IgD-negative memory B cell (primary cell): Measurements from ENCODE around the gene BMP6. TPM values are rescaled to one million over a fixed set of nuclear protein-coding genes. Genes with fewer than 3 reads are reported as not detected.

ENCODE experiments used
- H3K27ac Mint-ChIP-seq, 3 donors: one replicate each; pipeline ENCODE4 v1.8.0; 2020 to 2022; ENCODE audit warnings: mild to moderate bottlenecking in 3 of 3, mixed read lengths in 3 of 3, moderate library complexity in 1 of 3
- H3K27me3 Mint-ChIP-seq: one replicate; pipeline ENCODE4 v1.8.0; 2021; ENCODE audit warnings: mixed read lengths
- H3K36me3 Mint-ChIP-seq: one replicate; pipeline ENCODE4 v1.8.0; 2020; ENCODE audit warnings: mild to moderate bottlenecking, mixed read lengths
- H3K4me1 Mint-ChIP-seq, 3 donors: one replicate each; pipeline ENCODE4 v1.8.0; 2020 to 2022; ENCODE audit warnings: mixed read lengths in 3 of 3, mild to moderate bottlenecking in 1 of 3
- H3K4me3 Mint-ChIP-seq, 4 donors: one replicate each; pipeline ENCODE4 v1.8.0; 2020 to 2022; ENCODE audit warnings: mild to moderate bottlenecking in 4 of 4, mixed read lengths in 4 of 4, moderate library complexity in 3 of 4
- H3K9me3 Mint-ChIP-seq, 3 donors: one replicate each; pipeline ENCODE4 v1.8.0; 2020 to 2021; ENCODE audit warnings: mixed read lengths in 3 of 3, mild to moderate bottlenecking in 1 of 3
- polyA plus RNA-seq: library from polyadenylated mRNA; unstranded; fragments of 300-500 nt; fragmentation: Illumina TruSeq; gene quantifications from one replicate; pipeline ENCODE4 v1.2.3, GENCODE V29; 2021

Gene BMP6
- polyA plus RNA-seq, 1 donor from 2014 or later, result 0.89 TPM

- Mint-ChIP-seq H3K4me3 (no peak overlapping the region), H3K27me3 (peaks cover 5% of the 10 kb centered on the region), H3K36me3 (peaks cover 1% of the 10 kb centered on the region), H3K27ac (no peak overlapping the region), H3K4me1 (no peaks in the 10 kb centered on the region), H3K9me3 (peaks cover 6 to 14% (median 13%) of the 10 kb centered on the region in 3 donors)
These were observed 102.2 kb downstream of the BMP6 start for GRCh38 chr6:7828124-7828523.

GRCh38 chr6:7832904-7833750, 107.2 kb downstream of the BMP6 start:
- peaks cover 5 to 10% (median 10%) of the 10 kb centered on the region in 3 donors for H3K9me3 Mint-ChIP-seq
- no peak overlapping the region for H3K27ac Mint-ChIP-seq
- peaks cover 5% of the 10 kb centered on the region for H3K27me3 Mint-ChIP-seq
- peaks cover 1% of the 10 kb centered on the region for H3K36me3 Mint-ChIP-seq
- H3K4me3 Mint-ChIP-seq, result no peak overlapping the region
- H3K4me1 Mint-ChIP-seq, result no peaks in the 10 kb centered on the region

- no peak overlapping the region for H3K27ac Mint-ChIP-seq
- H3K9me3 Mint-ChIP-seq, result peaks cover 5 to 10% (median 10%) of the 10 kb centered on the region in 3 donors
- peaks cover 1% of the 10 kb centered on the region for H3K36me3 Mint-ChIP-seq
- no peaks in the 10 kb centered on the region for H3K4me1 Mint-ChIP-seq
- no peak overlapping the region for H3K4me3 Mint-ChIP-seq
- peaks cover 5% of the 10 kb centered on the region for H3K27me3 Mint-ChIP-seq
These were observed 107.8 kb downstream of the BMP6 start for GRCh38 chr6:7833751-7834070.

DNA sequence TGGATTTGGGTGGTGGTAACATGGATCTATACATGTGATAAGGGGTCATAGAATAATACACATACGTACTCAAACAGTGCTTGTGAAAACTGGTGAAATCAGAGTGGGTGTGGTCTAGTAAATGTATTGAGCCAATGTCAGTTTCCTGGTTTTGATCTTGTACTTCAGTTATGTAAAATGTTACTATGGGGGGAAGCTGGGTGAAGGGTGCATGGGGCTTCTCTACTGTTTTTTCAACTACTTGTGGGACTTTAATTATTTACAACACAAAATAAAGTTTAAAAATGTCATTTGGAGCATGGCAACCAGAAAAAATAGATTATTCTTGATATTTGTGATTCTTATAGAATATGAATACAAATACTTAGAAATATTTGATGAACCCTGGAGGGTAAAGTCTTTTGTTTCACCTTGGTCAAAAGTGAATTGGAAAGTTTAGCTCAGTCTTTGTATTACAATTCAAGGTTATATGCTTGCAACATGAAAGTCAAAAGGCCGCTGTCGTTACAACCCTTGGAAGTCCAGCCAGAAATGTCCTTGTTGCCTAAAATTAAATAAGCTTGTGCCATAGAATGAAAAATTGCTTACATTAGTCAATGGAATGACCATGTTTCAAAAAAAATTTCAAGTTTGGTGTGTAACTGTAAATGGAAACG, 110.6 kb downstream of the BMP6 start:
- Mint-ChIP-seq H3K9me3 (peaks cover 0 to 6% (median 0%) of the 10 kb centered on the region in 3 donors), H3K4me3 (no peak overlapping the region), H3K36me3 (no peaks in the 10 kb centered on the region), H3K27ac (no peak overlapping the region), H3K4me1 (no peaks in the 10 kb centered on the region), H3K27me3 (peaks cover 4% of the 10 kb centered on the region)

DNA sequence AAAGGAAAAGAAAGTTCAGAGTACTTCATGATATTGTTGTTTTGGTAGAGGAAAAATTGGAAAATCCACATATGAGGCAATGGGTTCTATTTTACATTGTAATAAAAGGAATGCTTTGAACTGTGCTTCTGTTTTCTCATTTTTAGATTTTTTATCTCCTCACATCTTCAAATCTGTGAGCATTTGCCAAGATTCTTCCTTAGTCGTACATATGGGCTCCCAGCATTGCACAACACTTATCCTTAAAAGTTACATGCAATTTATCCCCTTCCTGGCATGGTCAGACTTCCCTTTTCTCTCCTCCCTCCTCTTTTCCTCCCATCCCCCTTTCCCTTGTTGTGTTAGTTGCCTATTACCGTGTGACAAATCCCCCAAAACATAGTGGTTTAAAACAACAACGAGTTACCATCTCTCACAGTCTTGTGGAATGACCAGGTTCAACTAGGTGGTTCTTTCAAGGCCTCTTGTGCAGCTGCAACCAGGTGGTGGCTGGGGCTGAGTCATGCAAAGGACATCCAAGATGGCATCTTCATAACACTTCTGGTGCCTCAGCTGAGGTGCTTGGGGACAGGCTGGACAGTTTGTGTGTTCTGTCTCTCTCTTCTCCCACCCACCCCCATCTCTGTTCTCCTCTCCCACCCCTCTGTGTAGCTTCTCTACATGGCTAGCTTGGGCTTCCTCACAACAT, 116.0 kb downstream of the BMP6 start:
- H3K4me1 Mint-ChIP-seq, result no peaks in the 10 kb centered on the region
- H3K36me3 Mint-ChIP-seq, result no peaks in the 10 kb centered on the region
- H3K9me3 Mint-ChIP-seq, result peaks cover 3 to 5% (median 4%) of the 10 kb centered on the region in 3 donors
- peak overlapping the region in 1 of 3 donors; percentile 27 for H3K27ac Mint-ChIP-seq
- H3K4me3 Mint-ChIP-seq, result no peak overlapping the region
- peaks cover 10% of the 10 kb centered on the region for H3K27me3 Mint-ChIP-seq

GRCh38 chr6:7846966-7847818, 121.3 kb downstream of the BMP6 start:
- H3K27me3 Mint-ChIP-seq, result peaks cover 9% of the 10 kb centered on the region
- H3K4me3 Mint-ChIP-seq, result no peak overlapping the region
- H3K36me3 Mint-ChIP-seq, result peaks cover 4% of the 10 kb centered on the region
- H3K4me1 Mint-ChIP-seq, result no peaks in the 10 kb centered on the region
- H3K9me3 Mint-ChIP-seq, result peaks cover 4 to 15% (median 12%) of the 10 kb centered on the region in 3 donors
- no peak overlapping the region for H3K27ac Mint-ChIP-seq

DNA sequence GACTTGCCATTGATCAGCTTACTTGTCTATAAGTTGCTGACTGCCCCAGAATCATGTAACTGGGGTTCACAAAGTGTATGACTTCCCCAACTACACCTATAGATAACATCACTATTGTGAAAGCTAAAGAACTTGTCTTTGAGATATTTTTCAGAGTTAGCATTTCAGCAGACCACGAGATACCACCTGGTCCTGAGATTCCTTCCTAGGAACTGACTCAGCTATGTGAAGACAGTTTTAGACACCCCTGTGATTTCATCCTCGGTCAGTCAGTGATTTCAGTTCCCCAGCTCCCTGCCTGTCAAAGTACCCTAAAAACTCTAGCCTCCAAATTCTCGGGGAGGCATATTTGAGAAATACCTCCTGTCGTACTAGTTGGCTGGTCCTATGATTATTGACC, 122.3 kb downstream of the BMP6 start:
- no peak overlapping the region for H3K4me3 Mint-ChIP-seq

GRCh38 chr6:7851780-7852179, 125.9 kb downstream of the BMP6 start:
- Mint-ChIP-seq H3K4me3 (no peak overlapping the region), H3K9me3 (peaks cover 4 to 19% (median 11%) of the 10 kb centered on the region in 3 donors), H3K27ac (no peak overlapping the region), H3K36me3 (peaks cover 4% of the 10 kb centered on the region), H3K27me3 (peaks cover 5% of the 10 kb centered on the region), H3K4me1 (no peaks in the 10 kb centered on the region)

More for the DNA sequence above, 122.3 kb downstream of the BMP6 start:
- Mint-ChIP-seq H3K4me1 (no peaks in the 10 kb centered on the region), H3K27me3 (peaks cover 8% of the 10 kb centered on the region), H3K27ac (no peak overlapping the region), H3K36me3 (peaks cover 4% of the 10 kb centered on the region), H3K9me3 (peaks cover 4 to 19% (median 12%) of the 10 kb centered on the region in 3 donors)

GRCh38 chr6:7859591-7859990, 133.7 kb downstream of the BMP6 start:
- Mint-ChIP-seq H3K36me3 (peaks cover 2% of the 10 kb centered on the region), H3K4me1 (no peaks in the 10 kb centered on the region), H3K4me3 (no peak overlapping the region), H3K27ac (no peak overlapping the region), H3K9me3 (no peaks in the 10 kb centered on the region), H3K27me3 (peaks cover 6% of the 10 kb centered on the region)

DNA sequence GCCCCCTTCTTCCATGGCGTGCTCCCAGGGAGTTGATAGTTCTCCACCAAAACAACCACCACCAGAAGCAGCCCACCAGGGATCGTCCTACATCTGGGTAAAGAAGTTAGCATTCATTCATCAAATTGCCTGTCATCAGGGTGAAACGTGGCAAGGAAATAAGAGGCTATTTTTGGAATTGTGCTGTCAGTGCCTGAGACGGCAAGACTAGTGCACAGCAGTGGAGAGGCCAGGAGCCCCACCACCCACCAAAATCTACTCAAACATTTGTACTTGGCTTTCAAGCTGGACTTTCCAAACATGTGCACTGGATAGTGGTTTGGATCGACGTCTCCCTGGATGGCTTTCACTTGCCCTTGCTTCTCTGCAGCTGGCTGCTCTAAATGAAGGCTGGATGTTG, 139.9 kb downstream of the BMP6 start:
- Mint-ChIP-seq H3K36me3 (no peaks in the 10 kb centered on the region), H3K9me3 (no peaks in the 10 kb centered on the region), H3K27ac (peak overlapping the region in 1 of 3 donors; percentile 76), H3K4me3 (no peak overlapping the region), H3K27me3 (peaks cover 9% of the 10 kb centered on the region), H3K4me1 (no peaks in the 10 kb centered on the region)

- H3K9me3 Mint-ChIP-seq, result no peaks in the 10 kb centered on the region
These were observed 140.6 kb downstream of the BMP6 start for GRCh38 chr6:7866526-7866925.

GRCh38 chr6:7868926-7869325, 143.0 kb downstream of the BMP6 start:
- Mint-ChIP-seq H3K9me3 (peaks cover 0 to 5% (median 4%) of the 10 kb centered on the region in 3 donors), H3K27ac (no peak overlapping the region), H3K36me3 (no peaks in the 10 kb centered on the region), H3K4me1 (no peaks in the 10 kb centered on the region), H3K27me3 (peaks cover 5% of the 10 kb centered on the region), H3K4me3 (no peak overlapping the region)

More at GRCh38 chr6:7866526-7866925, 140.6 kb downstream of the BMP6 start:
- Mint-ChIP-seq H3K27ac (no peak overlapping the region), H3K36me3 (no peaks in the 10 kb centered on the region), H3K4me1 (no peaks in the 10 kb centered on the region), H3K27me3 (peaks cover 9% of the 10 kb centered on the region), H3K4me3 (no peak overlapping the region)

DNA sequence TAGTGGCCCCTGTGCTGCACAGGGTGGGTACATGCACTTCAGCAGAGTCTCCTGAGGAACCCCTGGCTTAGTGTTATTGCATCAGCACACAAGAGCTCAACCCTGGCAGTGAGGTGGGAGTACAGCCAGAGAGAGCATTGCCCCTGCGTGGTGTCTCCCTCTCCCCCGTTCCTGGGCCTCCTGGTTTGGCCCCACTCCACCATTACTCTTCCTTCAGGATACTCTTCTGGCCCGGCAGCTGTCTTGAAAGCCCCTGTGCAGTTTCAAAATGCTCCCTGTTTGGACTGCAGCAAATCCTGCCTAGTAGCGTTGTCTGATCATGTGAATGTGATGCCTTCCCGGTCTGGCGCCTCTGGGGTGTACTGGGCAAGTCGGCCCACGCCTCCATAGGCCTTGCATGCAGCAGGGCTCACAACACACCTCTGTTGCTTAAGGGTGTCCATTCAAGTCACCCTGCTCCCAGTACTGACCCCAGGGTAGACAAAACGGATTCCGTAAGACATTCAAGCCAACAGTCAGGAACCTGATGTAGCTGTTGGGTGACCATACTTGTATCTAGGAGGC, 152.6 kb downstream of the BMP6 start:
- peaks cover 0 to 6% (median 1%) of the 10 kb centered on the region in 3 donors for H3K9me3 Mint-ChIP-seq
- peak overlapping the region in 1 of 3 donors; percentile 85 for H3K27ac Mint-ChIP-seq
- no peaks in the 10 kb centered on the region for H3K27me3 Mint-ChIP-seq
- no peak overlapping the region for H3K4me3 Mint-ChIP-seq
- H3K4me1 Mint-ChIP-seq, result no peaks in the 10 kb centered on the region
- H3K36me3 Mint-ChIP-seq, result peaks cover 15% of the 10 kb centered on the region

DNA sequence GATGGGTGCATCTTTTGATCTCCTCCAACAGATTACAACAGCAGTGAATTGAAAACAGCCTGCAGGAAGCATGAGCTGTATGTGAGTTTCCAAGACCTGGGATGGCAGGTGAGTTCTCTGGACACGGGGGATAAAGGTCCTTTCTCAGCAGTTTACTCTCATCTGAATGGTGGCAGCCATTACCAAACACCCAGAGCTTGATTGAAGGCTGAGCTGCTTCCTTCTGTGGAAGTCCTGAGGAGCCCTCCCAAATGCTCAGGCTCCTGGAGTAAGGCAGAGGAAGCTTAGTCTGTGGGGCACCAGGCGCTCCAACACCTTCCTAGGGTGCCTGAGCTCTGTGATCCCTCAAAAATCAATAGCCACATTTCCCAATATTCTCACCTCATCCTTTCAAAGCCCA, 153.1 kb downstream of the BMP6 start:
- H3K27me3 Mint-ChIP-seq, result no peaks in the 10 kb centered on the region
- H3K9me3 Mint-ChIP-seq, result no peaks in the 10 kb centered on the region
- H3K4me3 Mint-ChIP-seq, result no peak overlapping the region
- H3K27ac Mint-ChIP-seq, result no peak overlapping the region
- no peaks in the 10 kb centered on the region for H3K4me1 Mint-ChIP-seq
- H3K36me3 Mint-ChIP-seq, result peaks cover 20% of the 10 kb centered on the region
